ENCODE results near the gene PIM1. TPM values are rescaled to one million over a fixed set of nuclear protein-coding genes. Genes with fewer than 3 reads are reported as not detected.

Gene PIM1
- polyA plus RNA-seq, 3 donors = 21.0 to 24.9 (median 22.9) TPM

DNA sequence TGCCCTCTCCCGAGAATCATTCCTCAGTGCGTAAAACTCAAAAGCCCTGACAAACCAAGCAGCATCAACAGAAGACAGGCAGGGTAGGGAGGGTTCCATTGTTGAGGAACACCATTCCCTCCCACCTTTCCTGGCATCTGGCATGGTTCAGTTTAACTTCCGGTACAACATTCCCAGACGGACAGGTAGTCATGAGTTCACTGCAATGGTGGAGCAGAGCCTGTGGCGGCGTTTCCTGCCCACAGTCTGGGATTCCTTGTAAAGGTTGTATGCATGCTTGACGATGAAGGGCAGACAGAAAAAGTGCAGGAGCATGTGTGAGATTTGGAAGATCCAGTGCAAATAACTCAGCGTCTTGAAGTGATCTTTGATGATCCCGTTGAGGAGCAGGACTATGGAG lies 42.3 kb downstream of the PIM1 start:
- DNase-seq (ENCODE audit: low read depth in 3 of 3, low spot score in 2 of 3) = no peak

DNA sequence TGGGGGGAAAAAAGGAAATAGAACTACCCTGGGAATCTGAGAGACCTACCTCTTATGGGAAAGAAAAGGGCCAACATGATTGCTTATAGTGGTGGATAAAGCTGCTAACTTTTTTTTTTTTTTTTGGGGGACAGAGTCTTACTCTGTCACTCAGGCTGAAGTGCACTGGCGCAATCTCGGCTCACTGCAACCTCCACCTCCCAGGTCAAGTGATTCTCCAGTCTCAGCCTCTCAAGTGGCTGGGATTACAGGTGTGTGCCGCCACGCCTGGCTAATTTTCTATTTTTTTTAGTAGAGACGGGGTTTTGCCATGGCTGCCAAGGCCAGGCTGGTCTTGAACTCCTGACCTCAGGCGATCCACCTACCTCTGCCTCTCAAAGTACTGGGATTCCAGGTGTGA lies 48.1 kb downstream of the PIM1 start:
- no peak for DNase-seq (ENCODE audit: low read depth in 3 of 3, low spot score in 2 of 3)

DNA sequence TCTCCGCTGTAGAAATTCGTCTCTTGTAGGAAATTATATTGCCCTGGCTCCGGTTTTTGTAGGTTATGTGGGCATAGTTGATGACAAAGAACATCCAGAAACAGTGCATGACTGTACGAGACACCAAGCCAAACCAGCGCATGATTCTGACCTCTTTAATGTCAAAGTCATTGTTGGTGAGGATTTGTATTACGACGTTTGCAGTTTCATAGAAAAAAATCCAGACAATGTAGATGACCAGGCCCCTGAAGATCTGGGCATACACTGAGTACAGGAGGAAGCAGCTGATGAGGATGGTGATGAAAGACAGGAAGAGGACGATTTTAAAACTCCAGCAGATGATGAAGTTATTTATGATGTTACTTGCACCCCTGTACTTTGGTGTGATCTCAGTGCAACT lies 48.6 kb downstream of the PIM1 start:
- no peak for DNase-seq (ENCODE audit: low read depth in 3 of 3, low spot score in 2 of 3)

DNA sequence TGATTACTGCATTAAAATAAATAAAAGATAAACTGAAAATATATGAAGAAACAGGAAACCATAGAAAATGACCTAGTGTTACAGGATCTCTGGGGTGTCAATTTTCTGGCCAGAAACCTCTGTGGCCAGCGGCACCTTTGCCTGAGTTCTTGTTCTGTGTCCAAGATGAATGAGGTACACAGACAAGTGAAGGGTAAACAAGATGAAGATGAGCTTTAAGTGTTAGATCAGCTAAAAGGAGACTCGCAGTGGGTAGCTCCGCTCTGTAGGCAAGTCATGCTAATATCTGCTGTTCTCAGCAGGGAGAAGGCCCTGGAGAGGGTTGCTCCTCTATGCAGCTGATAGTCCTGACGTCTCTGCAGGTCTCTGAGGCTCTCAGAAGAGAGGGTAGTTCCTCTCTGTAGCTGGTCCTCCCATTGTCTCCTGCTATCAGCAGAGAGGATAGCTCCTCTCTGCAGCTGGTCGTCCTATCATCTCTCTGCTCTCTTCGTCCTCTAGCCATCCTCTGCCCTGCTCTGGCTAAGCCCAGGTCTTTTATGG lies 51.7 kb downstream of the PIM1 start:
- DNase-seq (ENCODE audit: low read depth in 3 of 3, low spot score in 2 of 3) = no peak

DNA sequence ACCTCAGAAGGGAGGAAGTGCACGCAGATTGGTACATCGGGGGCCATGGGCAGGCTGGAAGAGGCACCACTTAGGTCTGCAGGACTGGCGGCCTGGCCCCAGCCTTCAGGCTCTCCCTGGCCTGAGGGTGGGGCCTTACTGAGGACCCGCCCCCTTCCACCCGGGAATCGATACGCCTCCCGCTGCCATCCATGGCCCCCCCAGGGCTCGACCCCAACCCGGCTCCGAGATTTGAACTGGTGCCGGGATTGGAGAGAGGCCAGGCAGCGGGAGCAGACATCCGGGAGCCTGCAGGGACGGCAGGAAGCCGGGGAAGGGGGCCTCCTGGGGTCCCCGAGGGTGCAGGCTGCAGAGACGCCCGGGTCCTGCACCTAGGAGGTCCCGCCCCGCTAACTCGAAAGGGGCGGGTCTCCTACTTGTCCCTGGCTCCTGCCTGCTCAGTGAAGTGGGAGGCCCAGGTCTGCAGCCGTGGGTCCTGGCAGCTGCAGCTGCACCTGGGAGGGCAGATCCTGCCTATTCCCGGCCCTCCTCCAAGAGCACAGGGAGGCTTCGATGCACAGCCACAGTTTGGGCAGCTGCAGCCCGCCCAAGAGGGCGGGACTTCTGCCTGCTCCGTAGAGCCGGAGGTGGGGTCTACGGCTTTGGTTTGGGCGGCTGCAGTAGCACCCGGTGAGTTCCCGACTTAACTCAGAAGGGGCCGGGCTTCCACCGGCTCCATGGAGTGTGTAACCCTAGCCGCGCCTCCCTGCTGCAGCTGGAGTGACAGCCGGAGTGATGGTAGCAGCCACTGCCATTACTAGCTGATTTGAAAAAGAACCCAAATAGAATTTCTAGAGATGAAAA lies 52.4 kb downstream of the PIM1 start:
- DNase-seq (ENCODE audit: low read depth in 3 of 3, low spot score in 2 of 3) = peak; percentile 67 to 83 (median 68)

DNA sequence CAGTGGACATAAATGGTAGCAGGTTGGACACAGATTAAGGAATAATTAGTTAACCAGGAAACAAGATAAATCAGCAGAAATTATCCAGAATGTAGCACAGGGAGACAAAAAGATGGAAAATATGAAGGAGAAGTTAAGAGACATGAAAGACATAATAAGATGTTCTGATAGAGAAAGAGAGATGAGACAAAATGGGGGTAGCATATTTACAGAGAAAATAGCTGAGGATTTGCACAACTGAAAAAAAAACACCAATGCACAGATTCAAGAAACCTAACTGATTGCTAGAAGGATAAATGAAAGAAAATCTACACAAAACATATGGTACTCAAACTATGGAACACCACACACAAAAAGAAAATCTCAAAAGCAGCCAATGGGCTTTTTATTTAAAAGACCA lies 53.0 kb downstream of the PIM1 start:
- no peak for DNase-seq (ENCODE audit: low read depth in 3 of 3, low spot score in 2 of 3)

Other genes starting within 250 kb of the PIM1 start
- 1 to 10 TPM; 1.3 to 1.5 (median 1.4) TPM for gene PI16, start 215.4 kb upstream of the PIM1 start, polyA plus RNA-seq (ENCODE audit: insufficient read length in 3 of 3)
- 100 to 1,000 TPM; 155 to 178 (median 165) TPM for gene MTCH1, start 184.0 kb upstream of the PIM1 start, polyA plus RNA-seq (ENCODE audit: insufficient read length in 3 of 3)
- gene FGD2, start 164.5 kb upstream of the PIM1 start, polyA plus RNA-seq (ENCODE audit: insufficient read length in 3 of 3) = 1 to 10 TPM; 1.3 to 1.5 (median 1.5) TPM
- 10 to 100 TPM; 14.3 to 14.6 (median 14.4) TPM for gene TBC1D22B, start 87.6 kb downstream of the PIM1 start, polyA plus RNA-seq (ENCODE audit: insufficient read length in 3 of 3)
- gene TMEM217, start 88.0 kb downstream of the PIM1 start, polyA plus RNA-seq (ENCODE audit: insufficient read length in 3 of 3) = 1 to 10 TPM; 1.6 TPM
- gene RNF8, start 183.8 kb downstream of the PIM1 start, polyA plus RNA-seq (ENCODE audit: insufficient read length in 3 of 3) = 10 to 100 TPM; 29.0 to 33.8 (median 30.7) TPM